Naive B cell (primary cell): ENCODE results near the gene NLRP6. TPM values are rescaled to one million over a fixed set of nuclear protein-coding genes. Genes with fewer than 3 reads are reported as not detected.

ENCODE experiments used
- ATAC-seq, 2 donors: fragments of 150-1000 bp; cut with Tn5 transposase; 2 replicates each; pipeline ENCODE4 v1.10.0; 2021; ENCODE audit warnings: low read depth in 2 of 2, mild to moderate bottlenecking in 2 of 2, moderate library complexity in 2 of 2
- DNase-seq: peaks from one replicate; pipeline ENCODE4 v3.0.0; 2022
- H3K27ac Mint-ChIP-seq, 6 donors: one replicate each; pipeline ENCODE4 v1.8.0; 2020 to 2022; ENCODE audit warnings: mild to moderate bottlenecking in 6 of 6, mixed read lengths in 6 of 6, moderate library complexity in 5 of 6, inconsistent platforms in 2 of 6
- H3K27me3 Mint-ChIP-seq, 3 donors: one replicate each; pipeline ENCODE4 v1.8.0; 2021 to 2022; ENCODE audit warnings: mixed read lengths in 3 of 3, mild to moderate bottlenecking in 1 of 3
- H3K36me3 Mint-ChIP-seq, 2 donors: one replicate each; pipeline ENCODE4 v1.8.0; 2020 to 2022; ENCODE audit warnings: mixed read lengths in 2 of 2, inconsistent platforms in 1 of 2, mild to moderate bottlenecking in 1 of 2
- H3K4me1 Mint-ChIP-seq, 3 donors: one replicate each; pipeline ENCODE4 v1.8.0; 2020 to 2022; ENCODE audit warnings: mixed read lengths in 3 of 3, inconsistent platforms in 1 of 3, mild to moderate bottlenecking in 1 of 3, moderate library complexity in 1 of 3
- H3K4me3 Mint-ChIP-seq, 8 donors: one replicate each; pipeline ENCODE4 v1.8.0; 2020 to 2022; ENCODE audit warnings: mild to moderate bottlenecking in 8 of 8, mixed read lengths in 8 of 8, moderate library complexity in 8 of 8, inconsistent platforms in 2 of 8
- H3K9me3 Mint-ChIP-seq, 7 donors: one replicate each; pipeline ENCODE4 v1.8.0; 2020 to 2022; ENCODE audit warnings: mixed read lengths in 7 of 7, mild to moderate bottlenecking in 5 of 7, inconsistent platforms in 2 of 7, moderate library complexity in 1 of 7
- polyA plus RNA-seq, 6 donors: library from polyadenylated mRNA; unstranded; fragments of 300-500 nt; fragmentation: Illumina TruSeq; gene quantifications; one replicate each; pipeline ENCODE4 v1.2.3, GENCODE V29; 2021; ENCODE audit warnings: low read depth in 6 of 6

Gene NLRP6
- polyA plus RNA-seq, 6 donors from 2014 or later, result 1.4 to 3.3 (median 2.2) TPM

DNA sequence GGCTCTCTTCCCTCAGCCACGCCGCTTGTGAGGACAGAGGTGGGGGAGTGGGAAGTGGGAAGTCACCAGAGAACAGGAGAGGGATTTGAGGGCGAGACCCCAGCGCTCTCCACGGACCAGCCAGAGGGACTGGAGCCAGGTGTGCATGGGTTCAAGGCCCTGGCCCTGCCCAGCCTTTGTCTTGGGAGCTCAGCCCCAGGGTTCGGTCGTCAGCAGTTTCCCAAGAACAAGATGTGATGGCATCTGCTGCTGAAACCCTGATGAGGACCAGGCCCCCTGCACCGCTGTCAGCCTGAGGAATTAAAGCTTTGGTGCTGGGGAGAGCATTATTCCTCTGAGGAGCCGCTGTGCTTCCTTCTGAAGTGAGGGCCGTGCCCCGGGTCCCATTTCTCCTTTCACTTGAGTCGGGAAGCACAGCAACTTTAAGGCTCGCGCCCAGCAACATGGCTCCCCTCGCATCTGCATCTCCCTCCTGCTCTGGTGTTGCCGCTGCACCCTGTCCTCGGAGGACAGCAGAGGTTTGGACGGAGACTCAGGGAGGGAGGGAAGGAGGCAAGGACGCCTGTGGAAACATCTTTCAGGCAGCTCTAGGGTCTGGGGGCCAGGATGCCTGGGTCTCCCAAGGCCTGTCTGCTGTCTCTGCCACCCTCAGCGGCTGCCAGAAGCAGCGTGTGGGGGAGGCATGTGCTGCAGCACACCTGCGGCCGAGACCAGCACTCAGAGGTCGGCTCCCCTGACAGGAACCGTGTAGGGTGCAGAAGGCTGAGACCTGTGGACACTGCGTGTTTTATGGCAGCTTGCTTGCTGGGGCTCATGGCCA lies 17.4 kb downstream of the NLRP6 start:
- peaks cover 4 to 13% (median 5%) of the 10 kb centered on the region in 3 donors for H3K4me1 Mint-ChIP-seq
- H3K27me3 Mint-ChIP-seq, result peaks cover 0 to 11% (median 7%) of the 10 kb centered on the region in 3 donors
- no peak overlapping the region for H3K27ac Mint-ChIP-seq
- ATAC-seq, result no peak
- DNase-seq, result no peak
- H3K9me3 Mint-ChIP-seq, result no peaks in the 10 kb centered on the region
- H3K4me3 Mint-ChIP-seq, result no peak overlapping the region
- H3K36me3 Mint-ChIP-seq, result peaks cover 0 to 10% of the 10 kb centered on the region in 2 donors

DNA sequence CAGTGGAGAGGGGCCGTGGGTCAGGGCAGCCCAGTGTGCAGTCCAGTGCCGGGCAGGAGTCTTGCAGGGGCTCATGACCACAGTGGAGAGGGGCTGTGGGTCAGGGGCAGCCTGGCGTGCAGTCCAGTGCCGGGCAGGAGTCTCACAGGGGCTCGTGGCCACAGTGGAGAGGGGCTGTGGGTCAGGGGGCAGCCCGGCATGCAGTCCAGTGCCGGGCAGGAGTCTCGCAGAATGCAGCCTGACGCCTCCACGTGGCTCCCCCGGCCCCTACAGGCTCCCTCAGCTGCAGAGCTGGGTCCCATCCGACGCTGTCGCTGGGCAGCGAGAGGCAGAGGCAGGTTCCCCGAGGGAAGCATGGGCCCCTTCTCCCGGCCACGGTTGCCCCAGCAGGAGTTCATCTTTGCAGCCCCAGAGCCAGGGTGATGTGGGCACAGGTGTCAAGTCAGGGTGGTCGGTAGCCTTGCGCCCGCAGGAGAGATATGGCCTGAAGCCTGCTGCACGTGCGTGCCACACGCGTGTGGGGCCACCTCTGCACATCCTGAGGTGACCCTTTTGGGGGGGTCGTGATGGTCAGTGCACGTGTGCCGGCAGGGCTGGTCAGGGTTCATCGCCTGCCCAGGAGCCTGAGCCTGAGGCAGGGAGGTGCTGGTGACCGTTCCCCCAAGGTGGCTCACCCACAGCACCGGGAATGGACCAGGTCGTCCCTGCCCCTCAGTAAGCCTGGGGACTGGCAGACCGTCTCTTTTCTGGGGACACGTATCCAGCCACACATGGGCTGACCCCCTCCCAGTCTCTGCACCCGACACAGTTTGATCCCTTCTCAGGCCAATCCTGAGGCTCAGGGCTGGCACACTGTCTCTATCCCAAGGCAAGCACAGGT lies 18.2 kb downstream of the NLRP6 start:
- no peaks in the 10 kb centered on the region for H3K9me3 Mint-ChIP-seq
- H3K4me3 Mint-ChIP-seq, result no peak overlapping the region
- H3K4me1 Mint-ChIP-seq, result peaks cover 5 to 13% (median 7%) of the 10 kb centered on the region in 3 donors
- DNase-seq, result no peak
- H3K27me3 Mint-ChIP-seq, result peaks cover 0 to 11% (median 7%) of the 10 kb centered on the region in 3 donors
- H3K36me3 Mint-ChIP-seq, result peaks cover 0 to 2% of the 10 kb centered on the region in 2 donors
- no peak for ATAC-seq
- peak overlapping the region in 1 of 6 donors; percentile 63 for H3K27ac Mint-ChIP-seq

DNA sequence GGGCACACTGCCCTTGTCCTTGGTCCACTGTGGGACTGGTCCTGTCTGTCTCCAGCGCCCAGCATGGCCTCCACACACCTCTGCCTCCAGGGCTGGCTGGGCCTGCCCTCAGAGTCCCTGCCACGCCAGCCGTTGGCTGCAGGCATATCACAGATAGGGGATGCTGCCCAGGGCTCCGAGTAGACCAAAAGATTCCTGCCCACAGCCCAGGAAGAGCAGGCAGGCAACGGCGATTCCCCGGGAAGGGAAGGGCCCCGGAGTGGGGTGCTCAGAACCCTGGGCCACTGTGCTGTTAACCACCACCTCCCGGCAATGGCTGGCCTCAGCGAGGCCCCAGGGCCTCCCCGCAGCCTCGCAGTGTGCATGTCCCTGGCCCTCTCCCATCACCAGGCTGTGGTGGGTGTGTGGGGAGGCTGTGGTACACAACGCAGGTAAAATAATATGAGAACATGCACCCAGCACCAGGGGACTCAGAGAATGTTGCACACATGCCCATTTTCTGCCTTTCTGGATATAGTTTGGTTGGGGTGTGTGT lies 18.9 kb downstream of the NLRP6 start:
- Mint-ChIP-seq H3K27me3 (peaks cover 0 to 11% (median 7%) of the 10 kb centered on the region in 3 donors), H3K4me3 (peak overlapping the region in 1 of 8 donors; percentile 33), H3K27ac (peak overlapping the region in 1 of 6 donors; percentile 46), H3K4me1 (peaks cover 5 to 15% (median 7%) of the 10 kb centered on the region in 3 donors), H3K9me3 (no peaks in the 10 kb centered on the region), H3K36me3 (no peaks in the 10 kb centered on the region)
- no peak for ATAC-seq
- no peak for DNase-seq

GRCh38 chr11:297586-298405 lies 19.6 kb downstream of the NLRP6 start:
- no peaks in the 10 kb centered on the region for H3K9me3 Mint-ChIP-seq
- H3K4me3 Mint-ChIP-seq, result peak overlapping the region in 1 of 8 donors; percentile 12
- ATAC-seq, result no peak
- H3K27me3 Mint-ChIP-seq, result peaks cover 0 to 11% (median 7%) of the 10 kb centered on the region in 3 donors
- H3K36me3 Mint-ChIP-seq, result no peaks in the 10 kb centered on the region
- peaks cover 9 to 16% (median 10%) of the 10 kb centered on the region in 3 donors for H3K4me1 Mint-ChIP-seq
- H3K27ac Mint-ChIP-seq, result peak overlapping the region in 1 of 6 donors; percentile 46
- DNase-seq, result no peak

GRCh38 chr11:298406-299065 lies 20.3 kb downstream of the NLRP6 start:
- ATAC-seq (no peak), DNase-seq (no peak)
- H3K4me3 Mint-ChIP-seq, result peak overlapping the region in 1 of 8 donors; percentile 12
- H3K36me3 Mint-ChIP-seq, result no peaks in the 10 kb centered on the region
- peaks cover 0 to 11% (median 7%) of the 10 kb centered on the region in 3 donors for H3K27me3 Mint-ChIP-seq
- no peaks in the 10 kb centered on the region for H3K9me3 Mint-ChIP-seq
- no peak overlapping the region for H3K27ac Mint-ChIP-seq
- H3K4me1 Mint-ChIP-seq, result peaks cover 17 to 24% (median 17%) of the 10 kb centered on the region in 3 donors

- Mint-ChIP-seq H3K4me1 (peaks cover 22 to 28% (median 23%) of the 10 kb centered on the region in 3 donors), H3K27me3 (peaks cover 0 to 11% (median 7%) of the 10 kb centered on the region in 3 donors), H3K27ac (no peak within 1 kb of the TSS), H3K36me3 (no peaks in the 10 kb centered on the region), H3K4me3 (peak within 1 kb of the TSS in 1 of 8 donors; percentile 12), H3K9me3 (no peaks in the 10 kb centered on the region)
- ATAC-seq, result no peak
- DNase-seq, result no peak
These were observed 21.1 kb downstream of the NLRP6 start, which contains the start of gene IFITM5 for GRCh38 chr11:299081-299891. Gene IFITM5, minus strand, starts transcription at chr11:299526. Its CDS starts 36 bp downstream, at chr11:299490.

DNA sequence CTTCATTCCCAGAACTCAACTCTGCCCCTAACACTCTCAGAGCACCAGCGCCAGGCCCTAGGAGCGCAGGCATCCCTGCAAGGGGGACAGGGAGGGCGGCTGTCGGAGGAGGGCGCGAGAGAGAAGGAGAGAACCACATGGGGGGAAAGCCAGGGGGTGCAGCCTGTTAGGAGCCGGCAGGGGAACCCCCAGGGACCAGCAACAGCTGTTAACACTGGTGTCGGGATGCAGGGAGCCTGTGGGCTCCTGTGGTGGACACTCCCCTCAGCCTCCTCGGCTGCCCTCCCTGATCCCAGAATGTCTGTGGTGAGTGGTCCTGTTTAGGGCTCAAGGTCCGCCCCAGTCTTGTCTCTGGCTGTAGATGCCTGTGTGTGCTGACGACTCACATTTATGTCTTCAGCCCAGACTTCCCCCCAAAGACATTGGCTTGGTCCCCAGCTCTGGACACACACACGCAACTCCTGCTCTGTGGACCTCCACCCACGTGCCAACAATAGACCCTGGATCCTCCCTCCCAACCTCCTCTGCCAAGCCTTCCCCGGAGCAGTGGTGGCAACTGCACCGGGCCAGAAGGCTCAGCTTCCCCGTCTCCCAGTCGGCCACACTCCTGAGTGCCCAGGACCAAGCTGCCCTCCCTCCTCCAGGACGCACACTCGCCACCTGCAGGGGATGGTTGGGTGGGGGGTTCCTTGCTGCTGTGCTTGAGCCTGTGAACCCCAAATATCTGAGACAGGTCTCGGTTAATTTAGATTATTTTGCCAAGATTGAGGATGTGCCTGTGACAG lies 21.9 kb downstream of the NLRP6 start:
- peaks cover 0 to 11% (median 7%) of the 10 kb centered on the region in 3 donors for H3K27me3 Mint-ChIP-seq
- H3K4me1 Mint-ChIP-seq, result peaks cover 22 to 30% (median 28%) of the 10 kb centered on the region in 3 donors
- ATAC-seq, result peak in 1 of 2 donors; percentile 29
- no peaks in the 10 kb centered on the region for H3K9me3 Mint-ChIP-seq
- H3K4me3 Mint-ChIP-seq, result no peak overlapping the region
- no peak for DNase-seq
- H3K27ac Mint-ChIP-seq, result peak overlapping the region in 1 of 6 donors; percentile 45
- no peaks in the 10 kb centered on the region for H3K36me3 Mint-ChIP-seq

DNA sequence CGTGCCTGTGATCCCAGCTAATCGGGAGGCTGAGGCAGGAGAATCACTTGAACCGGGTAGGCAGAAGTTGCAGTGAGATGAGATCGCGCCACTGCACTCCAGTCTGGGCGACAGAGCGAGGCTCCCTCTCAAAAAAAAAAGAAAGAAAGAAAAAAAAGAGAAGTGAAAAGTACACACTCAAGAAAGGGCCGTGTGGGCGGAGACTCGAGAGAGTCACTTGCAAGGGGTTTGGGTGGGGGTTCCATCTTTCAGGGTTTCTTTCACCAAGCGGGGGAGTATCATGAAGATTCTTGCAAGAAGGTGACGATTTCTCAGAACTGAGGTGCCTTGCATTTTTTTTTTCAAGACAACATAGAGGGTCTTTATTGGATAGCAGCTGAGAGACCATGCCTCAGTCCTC lies 25.2 kb downstream of the NLRP6 start:
- DNase-seq (peak; percentile 68), ATAC-seq (peak; percentile 61 to 66)
- no peaks in the 10 kb centered on the region for H3K9me3 Mint-ChIP-seq
- H3K36me3 Mint-ChIP-seq, result no peaks in the 10 kb centered on the region
- H3K27me3 Mint-ChIP-seq, result no peaks in the 10 kb centered on the region
- H3K4me1 Mint-ChIP-seq, result peaks cover 30 to 35% (median 34%) of the 10 kb centered on the region in 3 donors
- peak overlapping the region in 4 of 6 donors; percentile 54 to 86 (median 78) for H3K27ac Mint-ChIP-seq
- peak overlapping the region; percentile 48 to 84 (median 70) for H3K4me3 Mint-ChIP-seq

DNA sequence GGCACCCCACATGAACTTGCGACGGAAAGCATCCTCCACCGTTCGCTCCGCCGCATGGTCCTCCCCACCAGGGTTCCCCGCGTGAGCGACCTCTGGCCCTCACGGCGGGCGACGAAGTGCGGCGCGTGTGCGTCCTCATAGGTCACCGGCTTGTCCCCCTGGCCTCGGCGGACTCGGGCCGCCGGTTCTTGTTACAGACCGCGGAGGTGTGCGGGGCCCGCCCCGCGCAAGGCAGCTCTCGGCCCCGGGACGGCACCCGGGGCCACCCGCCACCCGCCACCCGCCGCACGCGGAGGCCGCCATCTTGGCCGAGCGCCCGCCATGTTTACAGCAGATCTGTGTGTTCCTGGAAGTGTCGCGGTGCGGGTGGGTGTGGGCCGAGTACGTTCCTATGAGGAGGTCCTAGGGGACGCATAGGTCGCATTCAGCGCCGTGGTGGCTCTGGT lies 25.9 kb downstream of the NLRP6 start:
- Mint-ChIP-seq H3K27me3 (no peaks in the 10 kb centered on the region), H3K36me3 (no peaks in the 10 kb centered on the region), H3K4me1 (peaks cover 37 to 43% (median 41%) of the 10 kb centered on the region in 3 donors), H3K4me3 (peak overlapping the region in 3 of 8 donors; percentile 29 to 66 (median 50)), H3K9me3 (no peaks in the 10 kb centered on the region), H3K27ac (peak overlapping the region in 2 of 6 donors; percentile 75 to 76)
- DNase-seq (no peak), ATAC-seq (no peak)

DNA sequence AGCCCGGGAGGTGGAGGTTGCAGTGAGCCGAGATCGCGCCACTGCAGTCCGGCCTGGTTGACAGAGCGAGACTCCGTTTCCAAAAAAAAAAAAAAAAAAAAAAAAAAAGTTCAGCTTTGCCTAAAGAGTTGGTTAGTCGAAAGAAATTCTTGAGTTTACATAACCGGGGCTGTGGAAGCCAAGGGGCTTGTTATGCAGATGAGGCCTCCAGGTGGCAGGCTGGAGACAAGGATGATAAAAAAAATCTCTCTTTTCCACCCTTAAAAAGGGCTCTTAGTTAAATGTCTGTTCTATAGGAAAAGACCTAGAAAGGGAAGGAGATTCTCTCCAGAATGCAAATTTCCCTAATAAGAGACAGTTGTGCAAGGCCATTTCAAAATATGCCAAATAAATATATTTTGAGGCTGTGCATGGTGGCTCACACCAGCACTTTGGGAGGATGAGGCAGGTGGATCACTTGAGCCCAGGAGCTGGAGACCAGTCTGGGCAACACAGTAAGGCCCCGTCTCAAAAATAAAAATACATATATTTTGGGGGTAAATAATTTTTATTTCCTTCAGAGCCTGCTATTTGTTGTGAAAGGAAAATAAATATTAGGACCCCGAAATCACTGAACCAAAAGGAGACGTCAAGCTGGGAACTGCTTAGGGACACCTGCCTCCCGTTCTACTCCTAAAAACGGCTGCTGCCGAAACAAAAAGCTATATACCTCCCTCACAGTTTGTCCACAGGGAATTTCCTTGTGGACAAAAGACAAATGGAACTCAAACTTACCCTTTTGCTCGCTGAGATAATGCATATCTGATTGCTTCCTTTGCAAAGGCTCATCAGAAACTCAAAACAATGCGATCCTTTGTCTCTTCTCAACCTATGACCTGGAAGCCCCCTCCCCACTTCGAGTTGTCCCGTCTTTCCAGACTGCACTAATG lies 27.0 kb downstream of the NLRP6 start:
- DNase-seq (no peak), ATAC-seq (peak; percentile 23 to 33)
- Mint-ChIP-seq H3K27me3 (no peaks in the 10 kb centered on the region), H3K36me3 (no peaks in the 10 kb centered on the region), H3K4me1 (peaks cover 46 to 52% (median 51%) of the 10 kb centered on the region in 3 donors), H3K9me3 (no peaks in the 10 kb centered on the region), H3K27ac (peak overlapping the region in 5 of 6 donors; percentile 14 to 66 (median 54)), H3K4me3 (peak overlapping the region in 4 of 8 donors; percentile 28 to 80 (median 44))
